IMR-90 (cell line): ENCODE results near the gene LRRTM3.

Experiments
- BHLHE40 ChIP-seq: fragments of 150-350 bp; IDR thresholded peaks from 2 replicates; pipeline ENCODE4 v1.6.1; 2016; ENCODE audit warnings: mild to moderate bottlenecking, low read depth, low read length
- CEBPB ChIP-seq: IDR thresholded peaks from 2 replicates; pipeline ENCODE4 v1.6.1; 2012; ENCODE audit warnings: low read depth, low read length, improper control_type of control experiment
- CHD1 ChIP-seq: IDR thresholded peaks from 2 replicates; pipeline ENCODE4 v1.6.1; 2012; ENCODE audit warnings: low read depth, low read length, improper control_type of control experiment
- CTCF ChIP-seq: conservative IDR thresholded peaks from 2 replicates; pipeline ENCODE4 v1.5.1; 2012; ENCODE audit warnings: mild to moderate bottlenecking, low read depth, low read length, improper control_type of control experiment
- ELK1 ChIP-seq: fragments of 150-350 bp; IDR thresholded peaks from 2 replicates; pipeline ENCODE4 v1.6.1; 2016; ENCODE audit warnings: low read depth, mild to moderate bottlenecking, low read length, moderate library complexity, borderline replicate concordance
- MAFK ChIP-seq: IDR thresholded peaks from 2 replicates; pipeline ENCODE4 v1.6.1; 2012; ENCODE audit warnings: low read depth, low read length, improper control_type of control experiment
- POLR2A ChIP-seq: IDR thresholded peaks from 2 replicates; pipeline ENCODE4 v1.6.1; 2012; ENCODE audit warnings: mild to moderate bottlenecking, low read depth, low read length
- SMC3 ChIP-seq: fragments of 150-350 bp; IDR thresholded peaks from 2 replicates; pipeline ENCODE4 v1.6.1; 2016; ENCODE audit warnings: low read depth, mild to moderate bottlenecking, antibody characterized with exemption, low read length, moderate library complexity

- TF ChIP-seq SMC3: no peak
- no peak for TF ChIP-seq BHLHE40
- TF ChIP-seq CHD1: no peak
- TF ChIP-seq CTCF: no peak
- TF ChIP-seq MAFK: no peak
- no peak for TF ChIP-seq POLR2A
- TF ChIP-seq ELK1: no peak
- no peak for TF ChIP-seq CEBPB
These were observed 45.0 kb upstream of the LRRTM3 start for GRCh38 chr10:66880826-66881225.
